GM12873 (cell line): ENCODE results near the gene STIL.

ENCODE experiments used
- CTCF ChIP-seq: IDR thresholded peaks from 2 replicates; pipeline ENCODE4 v1.5.1; 2012; ENCODE audit warnings: low read depth, mild to moderate bottlenecking, moderate library complexity, low read length, control low read depth; ENCODE audit not compliant: insufficient read depth; ENCODE audit errors: missing control alignments

Gene STIL

DNA sequence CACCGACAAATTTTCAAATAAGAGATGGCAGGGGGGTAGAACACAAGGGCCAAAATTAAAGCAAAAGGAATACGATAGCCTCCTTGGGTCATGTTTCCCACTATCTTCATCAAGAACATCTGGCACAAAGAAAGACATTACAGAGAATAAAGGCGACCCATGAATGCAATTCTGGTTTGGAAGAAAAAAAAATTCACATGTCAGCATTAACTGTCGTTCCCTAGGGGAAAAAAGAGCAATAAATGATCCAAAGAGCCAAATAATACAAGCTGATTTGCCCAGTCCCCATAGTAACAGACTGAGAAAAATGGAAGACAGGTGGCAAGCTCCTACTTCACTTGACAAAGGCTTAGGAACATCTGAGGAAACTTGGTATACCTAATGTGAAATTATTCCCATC lies 4.5 kb downstream of the STIL start:
- TF ChIP-seq CTCF = no peak

- no peak for TF ChIP-seq CTCF
Measured at GRCh38 chr1:47302472-47302871, 11.5 kb downstream of the STIL start.

DNA sequence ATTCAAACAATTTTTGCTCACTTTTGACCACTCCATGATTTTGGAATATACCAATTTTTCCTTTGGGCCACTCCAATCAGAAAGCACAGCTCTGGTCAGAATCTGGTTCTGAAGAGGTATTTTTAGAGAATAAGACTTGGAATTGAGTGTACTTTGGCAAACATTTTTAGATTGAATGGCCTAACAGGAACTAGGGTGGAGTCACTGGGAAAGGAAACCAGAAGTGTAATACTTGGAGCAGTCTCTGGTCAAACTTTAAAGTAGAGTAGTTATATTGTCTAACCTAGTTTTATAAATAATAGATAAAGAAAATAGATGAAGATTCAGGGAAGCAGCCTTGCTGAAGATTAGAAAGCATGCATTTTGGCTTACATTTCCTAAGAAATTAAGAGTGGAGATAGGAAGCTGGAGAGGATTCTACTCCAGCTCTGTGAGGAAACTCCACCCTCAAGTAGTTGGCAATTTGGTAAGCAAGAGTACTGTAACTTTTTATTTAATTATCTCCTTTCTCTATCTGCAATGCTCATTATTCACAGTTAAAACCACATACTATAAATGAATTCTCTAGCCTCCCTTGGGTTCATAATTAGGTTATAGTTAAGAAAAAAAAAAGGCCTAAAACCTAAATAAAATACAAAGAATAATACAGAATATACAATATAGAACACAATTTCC lies 15.8 kb downstream of the STIL start:
- no peak for TF ChIP-seq CTCF

GRCh38 chr1:47295579-47295978 lies 18.4 kb downstream of the STIL start:
- no peak for TF ChIP-seq CTCF

DNA sequence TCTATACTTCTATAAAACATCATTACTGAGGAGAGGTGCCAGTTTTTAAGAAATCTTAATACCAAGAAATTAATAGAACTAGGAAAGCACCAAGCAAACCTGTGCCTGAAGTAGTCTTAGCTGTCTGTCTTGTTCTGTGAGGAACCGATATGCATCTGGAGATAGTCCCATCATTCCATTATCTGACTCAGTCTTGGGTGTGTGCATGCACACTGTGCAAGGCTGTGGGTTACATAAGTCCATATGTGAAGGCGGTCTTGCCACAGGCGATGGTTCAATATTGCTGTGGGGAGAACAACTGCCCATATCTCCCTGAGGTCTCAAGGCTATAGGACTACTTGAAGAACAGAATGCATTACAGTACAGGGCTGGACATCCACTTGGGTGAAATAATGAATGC lies 33.8 kb downstream of the STIL start:
- TF ChIP-seq CTCF = no peak

- no peak for TF ChIP-seq CTCF
Measured at GRCh38 chr1:47276850-47277249, 37.1 kb downstream of the STIL start.

DNA sequence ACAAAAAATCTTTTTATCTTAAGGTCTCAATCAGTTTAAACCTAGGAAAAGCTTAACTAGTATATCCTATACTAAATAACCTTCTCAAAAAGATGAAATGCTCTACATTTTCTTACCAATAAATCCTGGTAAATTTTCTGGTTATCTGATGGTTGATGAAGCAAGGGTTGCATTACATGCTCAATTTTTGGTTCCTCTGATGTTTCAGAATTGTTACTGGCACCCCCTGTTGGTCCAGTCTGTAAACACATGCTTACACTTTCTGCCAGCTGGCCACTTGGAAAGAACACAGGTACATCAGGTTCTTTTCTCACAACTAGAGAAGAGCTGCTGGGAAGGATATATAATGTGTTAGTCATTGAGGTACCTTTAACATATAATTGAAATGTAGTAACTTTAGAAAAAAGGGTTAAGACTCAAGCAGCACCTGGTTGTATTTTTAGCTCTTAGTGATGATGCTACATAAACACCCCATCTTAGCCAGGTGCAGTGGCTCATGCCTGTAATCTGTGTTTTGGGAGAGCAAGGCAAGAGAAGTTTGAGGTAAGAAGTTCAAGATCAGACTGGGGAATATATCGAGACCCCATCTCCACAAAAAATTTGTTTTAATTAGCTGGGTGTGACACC lies 51.0 kb downstream of the STIL start:
- TF ChIP-seq CTCF = peak; percentile 72
